ENCODE data around the gene CCDC148.

GRCh38 chr2:158325782-158326340 is 130.7 kb downstream of the CCDC148 start:
- no peak for TF ChIP-seq CTCF (IDR thresholded peaks at IDR 0.05 in 2 of 3, conservative IDR thresholded peaks at IDR 0.05 in 1 of 3; ENCODE audit: control insufficient read depth in 2 of 3, extremely low read depth in 1 of 3, insufficient read depth in 1 of 3, low read depth in 3 of 3, low read length in 3 of 3)
- no peak for TF ChIP-seq POLR2A (IDR thresholded peaks at IDR 0.05; ENCODE audit: low read depth, low read length)
- no peak for TF ChIP-seq CEBPZ (IDR thresholded peaks at IDR 0.05; ENCODE audit: low read depth, low read length)
- no peak for TF ChIP-seq ZBTB11 (CRISPR knock-in tag; IDR thresholded peaks at IDR 0.05)
- no peak for TF ChIP-seq ELK1 (IDR thresholded peaks at IDR 0.05; ENCODE audit: low read depth, low read length)
- TF ChIP-seq POLR2AphosphoS5 (IDR thresholded peaks at IDR 0.05; ENCODE audit: low read length), result no peak
- no peak for TF ChIP-seq GABPA (IDR thresholded peaks at IDR 0.05; ENCODE audit: low read depth)
- TF ChIP-seq REST (IDR thresholded peaks at IDR 0.05; ENCODE audit: low read depth, low read length), result no peak
- TF ChIP-seq HCFC1 (IDR thresholded peaks at IDR 0.05; ENCODE audit: low read length), result no peak
- TF ChIP-seq SIN3A (IDR thresholded peaks at IDR 0.05; ENCODE audit: low read depth, low read length), result no peak
- no peak for TF ChIP-seq TBL1XR1 (IDR thresholded peaks at IDR 0.05; ENCODE audit: low read depth, low read length)
- TF ChIP-seq ETV6 (conservative IDR thresholded peaks at IDR 0.05 in 1 of 2, IDR thresholded peaks at IDR 0.05 in 1 of 2; ENCODE audit: borderline replicate concordance in 1 of 2, low read depth in 1 of 2), result no peak
